HG03460 (cell line): ENCODE measurements around the gene NATD1.
"Not testable (repeated sequence)": the region's sequence is repeated elsewhere in the genome, so short reads cannot be mapped to it uniquely, and the experiment has no call there.

Source experiments
- ATAC-seq: cut with Tn5 transposase; IDR thresholded peaks from one replicate; pipeline ENCODE4 v1.9.1; 2021; ENCODE audit not compliant: unreplicated experiment

The NATD1 gene

GRCh38 chr17:21247552-21248258 is 5.5 kb downstream of the NATD1 start:
- ATAC-seq, result no peak

DNA sequence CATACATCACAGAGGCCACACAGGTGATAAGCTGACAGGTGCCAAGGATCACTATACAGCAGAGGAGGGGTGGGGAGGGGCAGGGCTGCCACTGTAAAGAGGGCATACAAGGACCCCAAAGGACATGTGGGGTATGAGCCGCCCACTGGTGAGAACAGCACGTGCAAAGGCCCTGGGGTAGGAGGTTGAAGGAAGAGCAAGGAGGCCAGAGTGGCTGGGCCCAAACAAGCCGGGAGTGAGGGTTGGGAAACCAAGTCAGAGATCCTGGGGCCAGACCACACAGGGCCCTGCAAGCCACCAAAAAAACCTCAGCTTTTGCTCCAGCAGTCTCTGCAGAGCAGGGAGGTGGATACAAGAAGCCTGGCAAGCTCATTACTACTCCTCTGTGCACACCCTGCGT is 6.5 kb downstream of the NATD1 start:
- ATAC-seq, result no peak

DNA sequence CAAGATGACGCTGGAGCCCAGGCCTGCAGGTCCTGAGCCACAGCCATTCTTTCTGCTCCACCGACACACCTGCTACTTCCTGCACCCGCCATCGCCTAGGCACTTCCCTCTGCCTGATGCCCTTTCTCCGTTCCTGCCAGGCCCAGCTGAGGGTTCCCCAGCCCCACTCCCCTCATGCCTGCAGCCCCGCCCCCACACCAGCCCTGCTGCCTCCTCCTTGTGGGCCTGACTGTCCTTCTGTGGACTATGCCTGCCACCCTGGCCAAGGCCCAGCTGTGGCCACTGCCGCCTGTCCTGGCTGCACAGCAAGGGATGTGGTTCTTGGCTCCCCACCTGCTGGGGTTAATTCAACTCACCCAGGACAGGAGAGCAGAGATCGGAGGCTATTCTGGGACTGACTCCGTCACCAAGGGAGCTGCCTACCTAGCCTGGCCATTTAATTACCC is 7.5 kb downstream of the NATD1 start:
- no peak for ATAC-seq

DNA sequence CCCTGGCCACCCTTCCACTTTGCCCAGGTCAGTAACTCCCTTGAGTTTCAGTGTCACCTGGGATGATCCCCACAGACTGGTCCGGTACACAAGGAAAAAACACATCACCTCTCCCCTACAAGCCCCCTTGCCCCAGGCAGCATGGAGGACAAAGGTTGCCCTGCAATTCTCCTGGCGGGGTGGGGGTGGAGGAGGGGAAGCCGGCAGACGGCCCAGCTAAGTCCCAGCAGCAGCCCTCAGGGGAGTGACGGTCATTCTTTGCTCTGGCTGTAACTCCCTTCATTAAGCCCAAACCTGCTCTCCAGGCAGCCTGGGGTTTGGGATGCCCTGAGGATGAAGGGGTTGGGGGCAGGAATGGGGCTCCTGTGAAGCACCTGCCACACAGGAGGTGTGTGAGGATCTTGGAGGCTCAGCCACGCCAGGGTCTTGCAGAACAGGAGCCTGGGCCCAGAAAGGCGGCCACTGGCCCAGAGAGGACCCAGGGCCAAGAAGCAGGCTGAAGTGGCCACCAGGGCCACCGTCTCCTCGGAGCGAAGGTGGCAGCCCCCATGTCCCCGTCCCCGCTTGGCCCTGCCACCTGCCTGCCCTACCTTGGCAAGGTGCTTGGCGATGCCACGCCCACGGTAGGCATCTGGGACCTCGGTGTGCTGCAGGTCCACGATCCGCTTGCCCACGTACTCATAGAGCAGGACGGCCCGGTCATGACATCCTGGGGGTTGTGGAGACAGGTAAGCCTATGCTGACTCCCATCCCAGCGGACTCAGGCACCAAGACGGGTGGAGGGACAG is 9.5 kb downstream of the NATD1 start:
- no peak for ATAC-seq

GRCh38 chr17:21242780-21243515 is 10.3 kb downstream of the NATD1 start:
- ATAC-seq, result no peak

- ATAC-seq, result no peak
Observed at GRCh38 chr17:21242026-21242697, 11.0 kb downstream of the NATD1 start.

DNA sequence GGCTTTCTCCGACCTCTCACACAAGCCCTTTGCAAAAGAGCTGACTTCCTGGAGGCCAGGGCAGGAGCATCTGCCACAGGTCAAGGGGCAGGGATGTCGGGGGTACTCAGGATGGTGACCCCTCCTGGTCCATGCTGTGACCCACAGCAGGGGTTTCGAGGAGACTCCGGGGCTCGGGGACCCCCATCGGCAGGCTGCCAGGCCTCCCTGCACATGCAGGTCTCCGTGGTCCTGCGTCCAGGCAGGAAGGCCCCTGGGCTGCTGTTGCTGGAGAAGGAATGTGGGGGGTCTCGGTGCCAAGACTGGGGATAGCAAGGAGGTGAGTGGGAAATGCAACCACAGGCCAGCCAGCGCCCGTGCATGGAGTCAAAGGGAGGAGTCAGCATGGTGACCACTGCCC is 11.6 kb downstream of the NATD1 start:
- no peak for ATAC-seq

GRCh38 chr17:21240369-21241055 is 12.7 kb downstream of the NATD1 start:
- ATAC-seq, result no peak

- ATAC-seq, result no peak
Observed at GRCh38 chr17:21239680-21240368, 13.4 kb downstream of the NATD1 start.

GRCh38 chr17:21235921-21236320 is 17.3 kb downstream of the NATD1 start:
- no peak for ATAC-seq

DNA sequence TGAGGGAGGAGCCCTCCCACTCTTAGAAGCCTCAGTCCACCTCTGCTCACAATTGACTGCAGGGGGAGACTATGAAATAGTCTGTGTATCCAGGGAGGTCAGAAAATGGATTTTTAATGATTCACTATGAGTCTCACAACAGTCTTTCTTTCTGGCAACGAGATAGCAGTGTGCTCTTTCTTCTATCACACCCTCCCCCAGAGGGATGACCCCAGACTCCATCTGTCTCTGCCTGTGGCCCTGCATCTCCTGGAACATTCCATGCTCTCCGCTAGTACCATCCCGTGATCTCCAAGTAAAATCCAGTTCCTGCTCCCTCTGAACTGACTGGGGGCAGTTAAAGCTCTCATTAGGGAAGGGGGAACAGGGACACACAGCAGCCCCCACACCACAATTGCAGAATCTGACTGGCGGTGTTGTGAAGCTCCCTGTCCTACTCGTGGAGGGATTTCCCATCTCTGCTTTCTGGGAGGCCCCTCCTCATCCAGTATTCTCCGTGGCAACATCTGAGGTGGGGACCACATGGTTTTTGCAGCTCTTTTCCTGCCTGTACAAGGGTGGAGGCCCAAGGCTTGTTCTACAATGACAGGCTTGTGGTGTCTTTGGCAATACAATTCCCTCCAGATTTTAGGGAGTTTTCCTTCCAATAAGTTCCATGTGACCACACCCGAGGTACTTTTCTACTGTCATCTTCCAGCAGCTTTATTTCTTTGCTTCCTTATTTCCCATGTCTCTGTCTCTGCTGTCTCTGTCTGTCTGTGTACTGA is 19.4 kb downstream of the NATD1 start:
- no peak for ATAC-seq

GRCh38 chr17:21232033-21232749 is 21.0 kb downstream of the NATD1 start:
- ATAC-seq, result no peak

- ATAC-seq, result no peak
Observed at GRCh38 chr17:21231533-21231932, 21.7 kb downstream of the NATD1 start.

GRCh38 chr17:21228845-21229244 is 24.4 kb downstream of the NATD1 start:
- no peak for ATAC-seq

- no peak for ATAC-seq
Observed at GRCh38 chr17:21228111-21228510, 25.1 kb downstream of the NATD1 start.

GRCh38 chr17:21227277-21227676 is 25.9 kb downstream of the NATD1 start:
- ATAC-seq, result not testable (repeated sequence)

- ATAC-seq, result no peak
Observed at GRCh38 chr17:21223086-21223485, 30.1 kb downstream of the NATD1 start.

GRCh38 chr17:21218831-21219380 is 34.3 kb downstream of the NATD1 start:
- ATAC-seq, result no peak
